K562 (cell line): ENCODE data around the gene TAF12.
A peak's percentile ranks its signal among the peaks of the same experiment; 100 is the strongest.

ENCODE experiments used
- MTF1 ChIP-seq: fragments of 250-450 bp; sonication (Bioruptor Pico); IDR thresholded peaks from 2 replicates; pipeline ENCODE4 v1.9.0; 2021; ENCODE audit warnings: moderate library complexity, mild to moderate bottlenecking, inconsistent platforms, borderline replicate concordance
- RFX1 ChIP-seq: fragments of 450-650 bp; IDR thresholded peaks from 2 replicates; pipeline ENCODE4 v1.6.1; 2016; ENCODE audit warnings: mild to moderate bottlenecking, moderate library complexity
- SP1 ChIP-seq: sonication (generic); formaldehyde crosslinking; IDR thresholded peaks from 2 replicates; pipeline ENCODE4 v1.8.1; 2022; ENCODE audit warnings: mild to moderate bottlenecking, missing genetic modification reagents
- TF ChIP-seq, protein P1 (sequence below): sonication (generic); formaldehyde crosslinking; IDR thresholded peaks from 2 replicates; pipeline ENCODE4 v1.5.0; 2020; ENCODE audit warnings: missing genetic modification reagents
- TF ChIP-seq, protein P2 (sequence below): fragments of 450-650 bp; IDR thresholded peaks from one replicate; pipeline ENCODE4 v1.6.1; 2018; ENCODE audit warnings: mild to moderate bottlenecking, moderate library complexity; ENCODE audit not compliant: partially characterized antibody
- TF ChIP-seq, protein P3 (sequence below), 2 experiments: fragments of 450-650 bp; formaldehyde crosslinking in 1 of 2; IDR thresholded peaks; 2 replicates each; pipeline versions ENCODE4 v1.4.0 to v1.6.1; 2014 to 2020; ENCODE audit warnings: mild to moderate bottlenecking in 2 of 2, borderline replicate concordance in 1 of 2, low read depth in 1 of 2

DNA sequence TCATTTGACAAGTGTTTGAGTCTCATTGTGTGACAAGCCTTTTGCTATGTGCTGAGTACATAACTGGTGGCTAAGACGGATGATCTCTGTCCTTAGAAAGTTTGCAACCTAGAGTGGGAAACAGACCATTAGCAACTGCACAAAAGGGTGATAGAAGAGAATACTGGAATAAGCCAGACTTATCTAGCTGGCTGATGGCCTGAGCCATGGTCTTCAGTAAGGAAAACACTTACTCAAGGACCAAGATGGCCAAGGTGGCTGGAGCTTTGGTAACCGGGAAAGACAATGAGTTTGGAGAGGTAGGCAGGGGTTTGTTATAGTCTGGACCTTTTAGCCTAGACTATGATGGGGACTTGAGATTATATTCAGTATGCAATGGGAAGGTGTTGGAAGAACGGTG, 1.6 kb upstream of the TAF12 start:
- TF ChIP-seq SP1 (CRISPR knock-in tag) (no peak), MTF1 (no peak), RFX1 (no peak)
- TF ChIP-seq, protein P1, sequence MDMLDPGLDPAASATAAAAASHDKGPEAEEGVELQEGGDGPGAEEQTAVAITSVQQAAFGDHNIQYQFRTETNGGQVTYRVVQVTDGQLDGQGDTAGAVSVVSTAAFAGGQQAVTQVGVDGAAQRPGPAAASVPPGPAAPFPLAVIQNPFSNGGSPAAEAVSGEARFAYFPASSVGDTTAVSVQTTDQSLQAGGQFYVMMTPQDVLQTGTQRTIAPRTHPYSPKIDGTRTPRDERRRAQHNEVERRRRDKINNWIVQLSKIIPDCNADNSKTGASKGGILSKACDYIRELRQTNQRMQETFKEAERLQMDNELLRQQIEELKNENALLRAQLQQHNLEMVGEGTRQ (CRISPR knock-in tag): no peak
- TF ChIP-seq, protein P2, sequence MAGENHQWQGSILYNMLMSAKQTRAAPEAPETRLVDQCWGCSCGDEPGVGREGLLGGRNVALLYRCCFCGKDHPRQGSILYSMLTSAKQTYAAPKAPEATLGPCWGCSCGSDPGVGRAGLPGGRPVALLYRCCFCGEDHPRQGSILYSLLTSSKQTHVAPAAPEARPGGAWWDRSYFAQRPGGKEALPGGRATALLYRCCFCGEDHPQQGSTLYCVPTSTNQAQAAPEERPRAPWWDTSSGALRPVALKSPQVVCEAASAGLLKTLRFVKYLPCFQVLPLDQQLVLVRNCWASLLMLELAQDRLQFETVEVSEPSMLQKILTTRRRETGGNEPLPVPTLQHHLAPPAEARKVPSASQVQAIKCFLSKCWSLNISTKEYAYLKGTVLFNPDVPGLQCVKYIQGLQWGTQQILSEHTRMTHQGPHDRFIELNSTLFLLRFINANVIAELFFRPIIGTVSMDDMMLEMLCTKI: no peak
- TF ChIP-seq, protein P3, sequence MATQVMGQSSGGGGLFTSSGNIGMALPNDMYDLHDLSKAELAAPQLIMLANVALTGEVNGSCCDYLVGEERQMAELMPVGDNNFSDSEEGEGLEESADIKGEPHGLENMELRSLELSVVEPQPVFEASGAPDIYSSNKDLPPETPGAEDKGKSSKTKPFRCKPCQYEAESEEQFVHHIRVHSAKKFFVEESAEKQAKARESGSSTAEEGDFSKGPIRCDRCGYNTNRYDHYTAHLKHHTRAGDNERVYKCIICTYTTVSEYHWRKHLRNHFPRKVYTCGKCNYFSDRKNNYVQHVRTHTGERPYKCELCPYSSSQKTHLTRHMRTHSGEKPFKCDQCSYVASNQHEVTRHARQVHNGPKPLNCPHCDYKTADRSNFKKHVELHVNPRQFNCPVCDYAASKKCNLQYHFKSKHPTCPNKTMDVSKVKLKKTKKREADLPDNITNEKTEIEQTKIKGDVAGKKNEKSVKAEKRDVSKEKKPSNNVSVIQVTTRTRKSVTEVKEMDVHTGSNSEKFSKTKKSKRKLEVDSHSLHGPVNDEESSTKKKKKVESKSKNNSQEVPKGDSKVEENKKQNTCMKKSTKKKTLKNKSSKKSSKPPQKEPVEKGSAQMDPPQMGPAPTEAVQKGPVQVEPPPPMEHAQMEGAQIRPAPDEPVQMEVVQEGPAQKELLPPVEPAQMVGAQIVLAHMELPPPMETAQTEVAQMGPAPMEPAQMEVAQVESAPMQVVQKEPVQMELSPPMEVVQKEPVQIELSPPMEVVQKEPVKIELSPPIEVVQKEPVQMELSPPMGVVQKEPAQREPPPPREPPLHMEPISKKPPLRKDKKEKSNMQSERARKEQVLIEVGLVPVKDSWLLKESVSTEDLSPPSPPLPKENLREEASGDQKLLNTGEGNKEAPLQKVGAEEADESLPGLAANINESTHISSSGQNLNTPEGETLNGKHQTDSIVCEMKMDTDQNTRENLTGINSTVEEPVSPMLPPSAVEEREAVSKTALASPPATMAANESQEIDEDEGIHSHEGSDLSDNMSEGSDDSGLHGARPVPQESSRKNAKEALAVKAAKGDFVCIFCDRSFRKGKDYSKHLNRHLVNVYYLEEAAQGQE (IDR thresholded peaks at IDR 0.05; ENCODE audit: borderline replicate concordance): peak; percentile 93
- TF ChIP-seq, protein P3 (CRISPR knock-in tag; IDR thresholded peaks at IDR 0.05; ENCODE audit: low read depth): no peak
